ENCODE measurements around the gene AIFM2. TPM values are rescaled to one million over a fixed set of nuclear protein-coding genes. Genes with fewer than 3 reads are reported as not detected.

AIFM2 gene
- total and polyA plus RNA-seq, 10 of the 15 experiments (the other 5 are each of a cell fraction or from before 2014, with no cell fraction given): 4.5 to 30.8 (median 15.6) TPM

GRCh38 chr10:70167246-70167645 is 34.6 kb upstream of the AIFM2 start:
- POLR2A ChIA-PET: interaction anchor here (0.6 to 3.4 kb wide), 4 partner anchors 9 to 1605 kb away, joined by 3 to 18 read pairs (median 6); partner anchors contain the start of gene TYSND1
- BruUV-seq (replicated peaks): no TSS peak

GRCh38 chr10:70166394-70166793 is 33.8 kb upstream of the AIFM2 start:
- Histone ChIP-seq H3K27me3 (replicated peaks in 1 of 2; ENCODE audit: control insufficient read depth in 2 of 2, insufficient read depth in 2 of 2, low read length in 1 of 2) (no peaks in the 10 kb centered on the region), H3K27ac (ENCODE audit: control insufficient read depth, insufficient read depth) (no peak overlapping the region), H3K36me3 (ENCODE audit: control insufficient read depth in 2 of 2, insufficient read depth in 2 of 2, low read length in 1 of 2) (peaks cover 0 to 9% of the 10 kb centered on the region in 2 experiments; a peak in 2 of 4 replicates), H3K4me3 (peak overlapping the region; percentile 46; the same call in 1 of the 2 replicates), H3K9me3 (replicated peaks; ENCODE audit: control insufficient read depth, insufficient read depth, low read length) (no peaks in the 10 kb centered on the region), H2AFZ (ENCODE audit: control insufficient read depth, low read depth, low read length) (no peak overlapping the region), H3K9ac (ENCODE audit: control insufficient read depth, insufficient read depth, low read length) (no peak overlapping the region), H3K79me2 (ENCODE audit: control insufficient read depth, insufficient read depth, low read length) (peaks cover 88% of the 10 kb centered on the region), H3K4me1 (ENCODE audit: control insufficient read depth, insufficient read depth, low read length) (peaks cover 27% of the 10 kb centered on the region), H3K4me2 (ENCODE audit: control insufficient read depth, insufficient read depth) (peak overlapping the region; percentile 62; the same call in 1 of the 2 replicates), H4K20me1 (ENCODE audit: control insufficient read depth, insufficient read depth) (0 out of 2 replicates have a peak, but pooled peaks cover 3% of the 10 kb centered on the region)
- no peak for FAIRE-seq
- TF ChIP-seq ATF7 (IDR thresholded peaks at IDR 0.05; ENCODE audit: low read depth) (peak; percentile 66), CBX5 (IDR thresholded peaks at IDR 0.05; ENCODE audit: low read depth) (no peak)
- no peak for DNase-seq (ENCODE audit: low read depth, low spot score)
- ChIA-PET RAD21 (ENCODE audit: unreplicated experiment) (interaction anchor here (0.6 to 2.3 kb wide), 4 partner anchors 21 to 197 kb away, joined by 3 to 17 read pairs (median 8); partner anchors contain the start of gene TYSND1), SMC1A (ENCODE audit: uncharacterized antibody, unreplicated experiment) (interaction anchor here (0.9 to 4.8 kb wide), 6 partner anchors 16 to 198 kb away, joined by 3 to 23 read pairs (median 8); partner anchors contain the start of gene TYSND1), POLR2A (interaction anchor here (2.0 to 3.4 kb wide), 2 partner anchors 9 to 20 kb away, joined by 9 to 18 read pairs; partner anchors contain the start of gene TYSND1), CTCF (interaction anchor here (0.6 to 5.8 kb wide), 4 partner anchors 20 to 1684 kb away, joined by 3 to 56 read pairs (median 14); partner anchors contain the start of gene TYSND1)
- BruUV-seq (replicated peaks): no TSS peak
- no peak for ATAC-seq
- in situ Hi-C loops (cut with MboI) (no loop called here), intact Hi-C loops (cut with micrococcal nuclease; ENCODE audit: unreplicated experiment) (loop anchor here (5.0 kb wide), 1 partner anchor 191 kb away; no protein-coding TSS in a partner anchor)
- 22% methylated on average over 3 of the region's 3 CpGs for WGBS (ENCODE audit: insufficient coverage, insufficient replicate concordance, low lambda C conversion rate, missing lambda C conversion rate)

More at GRCh38 chr10:70167246-70167645, 34.6 kb upstream of the AIFM2 start:
- CTCF ChIA-PET: interaction anchor here (0.6 to 5.8 kb wide), 6 partner anchors 21 to 1683 kb away, joined by 3 to 56 read pairs (median 5); partner anchors contain the start of gene TYSND1
- SMC1A ChIA-PET (ENCODE audit: uncharacterized antibody, unreplicated experiment): interaction anchor here (0.7 to 4.8 kb wide), 10 partner anchors 8 to 327 kb away, joined by 3 to 23 read pairs (median 6); partner anchors contain the start of gene TYSND1
- H3K9me3 ChIP-seq (replicated peaks; ENCODE audit: control insufficient read depth, insufficient read depth, low read length): no peaks in the 10 kb centered on the region
- 0 out of 2 replicates have a peak, but pooled peaks cover 3% of the 10 kb centered on the region for H4K20me1 ChIP-seq (ENCODE audit: control insufficient read depth, insufficient read depth)
- WGBS (ENCODE audit: insufficient coverage, insufficient replicate concordance, low lambda C conversion rate, missing lambda C conversion rate): 0% methylated on average over 5 of the region's 7 CpGs
- H3K27me3 ChIP-seq (replicated peaks in 1 of 2; ENCODE audit: control insufficient read depth in 2 of 2, insufficient read depth in 2 of 2, low read length in 1 of 2): no peaks in the 10 kb centered on the region
- TF ChIP-seq RUNX3 (IDR thresholded peaks at IDR 0.05; ENCODE audit: low read length) (peak; percentile 38; the same call in 1 of the 2 replicates), HCFC1 (IDR thresholded peaks at IDR 0.05; ENCODE audit: low read length) (no peak)
- H3K4me3 ChIP-seq: peak overlapping the region; percentile 46
- ATAC-seq (no peak), FAIRE-seq (no peak), DNase-seq (ENCODE audit: low read depth, low spot score) (no peak)
- H3K36me3 ChIP-seq (ENCODE audit: control insufficient read depth in 2 of 2, insufficient read depth in 2 of 2, low read length in 1 of 2): peaks cover 0 to 6% of the 10 kb centered on the region in 2 experiments; a peak in 1 of 4 replicates
- RAD21 ChIA-PET (ENCODE audit: unreplicated experiment): interaction anchor here (0.6 to 2.3 kb wide), 5 partner anchors 21 to 196 kb away, joined by 3 to 17 read pairs (median 5); partner anchors contain the start of gene TYSND1
- no peak overlapping the region for H3K27ac ChIP-seq (ENCODE audit: control insufficient read depth, insufficient read depth)
- intact Hi-C loops (cut with micrococcal nuclease; ENCODE audit: unreplicated experiment): loop anchor here (5.0 kb wide), 1 partner anchor 190 kb away; no protein-coding TSS in a partner anchor
- peaks cover 79% of the 10 kb centered on the region for H3K79me2 ChIP-seq (ENCODE audit: control insufficient read depth, insufficient read depth, low read length)
- in situ Hi-C loops (cut with MboI): no loop called here
- H3K9ac ChIP-seq (ENCODE audit: control insufficient read depth, insufficient read depth, low read length): no peak overlapping the region
- peak overlapping the region; percentile 95 for H3K4me2 ChIP-seq (ENCODE audit: control insufficient read depth, insufficient read depth)
- H3K4me1 ChIP-seq (ENCODE audit: control insufficient read depth, insufficient read depth, low read length): peaks cover 21% of the 10 kb centered on the region
- no peak overlapping the region for H2AFZ ChIP-seq (ENCODE audit: control insufficient read depth, low read depth, low read length)

All from GM12878 (cell line).